Spleen (tissue), 11 donors: Measurements from ENCODE around the gene SORCS1. TPM values are rescaled to one million over a fixed set of nuclear protein-coding genes. Genes with fewer than 3 reads are reported as not detected.

Experiments used
- DNase-seq: peaks from one replicate; pipeline ENCODE4 v3.0.0-alpha.2; 2020
- H3K27ac ChIP-seq, 8 donors: fragments of 200-600 bp; sonication (generic) in 7 of 8; 1 replicate in 4 of 8; 2 replicates in 4 of 8; pipeline versions ENCODE4 v1.5.0 to v1.8.0; 2016 to 2021; ENCODE audit warnings: inconsistent platforms in 4 of 8, mild to moderate bottlenecking in 4 of 8, moderate library complexity in 1 of 8
- H3K27me3 ChIP-seq, 7 donors: fragments of 200-600 bp; sonication (generic) in 6 of 7; replicated peaks in 1 of 7; 1 replicate in 4 of 7; 2 replicates in 3 of 7; pipeline versions ENCODE4 v1.5.0 to v1.8.0; 2016 to 2021; ENCODE audit warnings: inconsistent platforms in 3 of 7, mild to moderate bottlenecking in 1 of 7
- H3K36me3 ChIP-seq, 6 donors: fragments of 200-600 bp; sonication (generic) in 5 of 6; 1 replicate in 4 of 6; 2 replicates in 2 of 6; pipeline versions ENCODE4 v1.5.0 to v1.8.0; 2016 to 2021; ENCODE audit warnings: inconsistent platforms in 2 of 6
- H3K4me1 ChIP-seq, 6 donors: fragments of 200-600 bp; sonication (generic) in 5 of 6; 1 replicate in 3 of 6; 2 replicates in 3 of 6; pipeline versions ENCODE4 v1.5.0 to v1.8.0; 2016 to 2021; ENCODE audit warnings: inconsistent platforms in 3 of 6
- H3K4me3 ChIP-seq, 8 donors: fragments of 200-600 bp; sonication (generic) in 7 of 8; 1 replicate in 4 of 8; 2 replicates in 4 of 8; pipeline versions ENCODE4 v1.5.0 to v1.8.0; 2016 to 2021; ENCODE audit warnings: inconsistent platforms in 4 of 8, mild to moderate bottlenecking in 4 of 8, moderate library complexity in 2 of 8
- H3K9me3 ChIP-seq, 8 donors: fragments of 200-600 bp; sonication (generic) in 7 of 8; 1 replicate in 4 of 8; 2 replicates in 4 of 8; pipeline versions ENCODE4 v1.5.0 to v1.8.0; 2016 to 2021; ENCODE audit warnings: inconsistent platforms in 4 of 8
- POLR2A ChIP-seq, 3 donors: fragments of 450-650 bp; IDR thresholded peaks; one replicate each; pipeline ENCODE4 v1.5.1; 2017; ENCODE audit warnings: antibody characterized with exemption in 3 of 3, mild to moderate bottlenecking in 1 of 3
- POLR2AphosphoS5 ChIP-seq, 3 donors: sonication (generic); formaldehyde crosslinking; IDR thresholded peaks; one replicate each; pipeline ENCODE4 v1.5.1; 2017; ENCODE audit warnings: antibody characterized with exemption in 3 of 3
- WGBS, 5 donors: extraction: QIAGEN DNeasy Blood & Tissue Kit in 3 of 5; methylation state at CpG; one replicate each; pipeline versions ENCODE4 v1.1.5 to v1.1.7; 2013 to 2018; 5-methylcytosine and 5-hydroxymethylcytosine counted together
- intact Hi-C: fragments of 100-400 bp; cut with DNase I; formaldehyde crosslinking; loops from one replicate; pipeline ENCODE4 v1.15.0; 2023; ENCODE audit warnings: low total_unique reads
- polyA plus RNA-seq, 3 donors: library from polyadenylated mRNA; stranded (reverse); fragments of 200-250 nt; gene quantifications; one replicate each; pipeline ENCODE4 v1.2.1, GENCODE V29; 2013
- total RNA-seq, 7 donors: library from RNA; depleted of rRNA in 3 of 7; stranded (reverse); fragments of >200 nt in 3 of 7; fragmentation: NEBNext Ultra II Directional in 4 of 7; extraction: Animal tissue kit (Norgen Biotek cat#: 25700) in 4 of 7; gene quantifications; one replicate each; pipeline versions ENCODE4 v1.1.0 to v1.2.1, GENCODE V29; 2016 to 2021
- TF ChIP-seq, protein P1 (sequence below), 11 experiments: fragments of 200-600 bp in 7 of 11; fragments of 450-650 bp in 4 of 11; sonication (generic) in 4 of 11; IDR thresholded peaks in 8 of 11; conservative IDR thresholded peaks in 3 of 11; 1 replicate in 7 of 11; 2 replicates in 4 of 11; pipeline versions ENCODE4 v1.4.0 to v1.8.0; 2016 to 2021; ENCODE audit warnings: antibody characterized with exemption in 11 of 11, inconsistent platforms in 4 of 11, mild to moderate bottlenecking in 1 of 11
- donor health status: healthy with polysubstance abuse.
- donor health status: DM: no; HTN: no; CAD: no; lungs with moderate emphysema.
- donor health status: DM: no; HTN: no; CAD: no.
- donor health status: Bipolar disorder and iron deficiency.
- donor health status: healthy.
- donor health status: DM: no; HTN: no; CAD: no.
- donor health status: DM: yes; HTN: yes; CAD: no.

The SORCS1 gene
- total and polyA plus RNA-seq, 10 donors = 0.67 to 2.7 (median 1.6) TPM

DNA sequence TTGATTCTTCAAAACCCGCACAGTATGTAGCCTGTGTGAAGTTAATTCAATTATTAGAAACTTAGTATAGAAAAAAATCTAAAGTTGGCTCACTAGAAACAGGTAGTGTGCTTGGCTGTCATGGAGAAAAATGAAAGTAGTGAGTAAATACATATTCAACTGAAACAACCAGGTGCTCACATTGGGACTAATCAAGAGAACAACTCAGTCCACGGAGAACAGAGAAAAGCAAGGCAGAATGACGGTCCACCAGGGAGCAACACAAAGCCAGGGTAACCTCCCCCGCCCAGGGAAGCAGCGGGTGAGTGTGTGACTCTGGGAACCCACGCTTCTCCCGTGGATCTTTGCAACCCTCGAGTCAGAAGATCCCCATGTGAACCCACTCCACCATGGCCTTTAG, 300.5 kb downstream of the SORCS1 start:
- H3K9me3 ChIP-seq = peaks cover 0 to 8% (median 0%) of the 10 kb centered on the region in 8 donors
- no peaks in the 10 kb centered on the region for H3K36me3 ChIP-seq
- intact Hi-C loops = no loop called here
- 81 to 94% (median 86%) methylated on average over 8 of the region's 8 CpGs for WGBS, 5 donors
- DNase-seq = no peak
- H3K27me3 ChIP-seq = peaks cover 0 to 4% (median 0%) of the 10 kb centered on the region in 7 donors
- TF ChIP-seq, protein P1, sequence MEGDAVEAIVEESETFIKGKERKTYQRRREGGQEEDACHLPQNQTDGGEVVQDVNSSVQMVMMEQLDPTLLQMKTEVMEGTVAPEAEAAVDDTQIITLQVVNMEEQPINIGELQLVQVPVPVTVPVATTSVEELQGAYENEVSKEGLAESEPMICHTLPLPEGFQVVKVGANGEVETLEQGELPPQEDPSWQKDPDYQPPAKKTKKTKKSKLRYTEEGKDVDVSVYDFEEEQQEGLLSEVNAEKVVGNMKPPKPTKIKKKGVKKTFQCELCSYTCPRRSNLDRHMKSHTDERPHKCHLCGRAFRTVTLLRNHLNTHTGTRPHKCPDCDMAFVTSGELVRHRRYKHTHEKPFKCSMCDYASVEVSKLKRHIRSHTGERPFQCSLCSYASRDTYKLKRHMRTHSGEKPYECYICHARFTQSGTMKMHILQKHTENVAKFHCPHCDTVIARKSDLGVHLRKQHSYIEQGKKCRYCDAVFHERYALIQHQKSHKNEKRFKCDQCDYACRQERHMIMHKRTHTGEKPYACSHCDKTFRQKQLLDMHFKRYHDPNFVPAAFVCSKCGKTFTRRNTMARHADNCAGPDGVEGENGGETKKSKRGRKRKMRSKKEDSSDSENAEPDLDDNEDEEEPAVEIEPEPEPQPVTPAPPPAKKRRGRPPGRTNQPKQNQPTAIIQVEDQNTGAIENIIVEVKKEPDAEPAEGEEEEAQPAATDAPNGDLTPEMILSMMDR (IDR thresholded peaks at IDR 0.05 in 8 of 11, conservative IDR thresholded peaks at IDR 0.05 in 3 of 11) = no peak
- TF ChIP-seq POLR2A (IDR thresholded peaks at IDR 0.05) = no peak
- TF ChIP-seq POLR2AphosphoS5 (IDR thresholded peaks at IDR 0.05) = no peak
- H3K27ac ChIP-seq = no peak overlapping the region
- H3K4me3 ChIP-seq = no peak overlapping the region
- no peaks in the 10 kb centered on the region for H3K4me1 ChIP-seq

DNA sequence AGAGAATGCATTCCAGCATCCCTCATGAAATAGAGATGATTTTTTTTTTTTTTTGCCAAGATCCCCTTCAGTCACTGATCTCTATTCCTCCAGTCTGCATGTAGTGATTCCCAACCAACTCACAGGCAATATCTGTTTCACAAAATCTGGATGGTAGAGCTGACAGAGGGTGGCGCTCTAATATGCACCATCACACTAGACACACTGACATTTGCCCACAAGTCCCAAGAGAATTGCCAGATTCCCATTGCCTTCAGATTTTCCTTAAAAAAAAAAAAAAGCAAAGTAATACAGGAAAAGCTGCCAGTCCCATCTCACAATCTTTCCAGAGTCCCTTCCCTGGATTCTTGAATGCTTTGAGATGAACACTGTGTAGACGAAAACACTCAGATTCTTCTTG, 301.0 kb downstream of the SORCS1 start:
- DNase-seq = no peak
- intact Hi-C loops = no loop called here
- WGBS, 5 donors = 74 to 85% (median 76%) methylated on average over 2 of the region's 2 CpGs
- no peak overlapping the region for H3K4me3 ChIP-seq
- H3K4me1 ChIP-seq = no peaks in the 10 kb centered on the region
- peaks cover 0 to 7% (median 0%) of the 10 kb centered on the region in 7 donors for H3K27me3 ChIP-seq
- TF ChIP-seq POLR2AphosphoS5 (IDR thresholded peaks at IDR 0.05) = no peak
- TF ChIP-seq, protein P1 (IDR thresholded peaks at IDR 0.05 in 8 of 11, conservative IDR thresholded peaks at IDR 0.05 in 3 of 11) = no peak
- TF ChIP-seq POLR2A (IDR thresholded peaks at IDR 0.05) = no peak
- peaks cover 0 to 8% (median 0%) of the 10 kb centered on the region in 8 donors for H3K9me3 ChIP-seq
- H3K27ac ChIP-seq = no peak overlapping the region
- H3K36me3 ChIP-seq = no peaks in the 10 kb centered on the region

DNA sequence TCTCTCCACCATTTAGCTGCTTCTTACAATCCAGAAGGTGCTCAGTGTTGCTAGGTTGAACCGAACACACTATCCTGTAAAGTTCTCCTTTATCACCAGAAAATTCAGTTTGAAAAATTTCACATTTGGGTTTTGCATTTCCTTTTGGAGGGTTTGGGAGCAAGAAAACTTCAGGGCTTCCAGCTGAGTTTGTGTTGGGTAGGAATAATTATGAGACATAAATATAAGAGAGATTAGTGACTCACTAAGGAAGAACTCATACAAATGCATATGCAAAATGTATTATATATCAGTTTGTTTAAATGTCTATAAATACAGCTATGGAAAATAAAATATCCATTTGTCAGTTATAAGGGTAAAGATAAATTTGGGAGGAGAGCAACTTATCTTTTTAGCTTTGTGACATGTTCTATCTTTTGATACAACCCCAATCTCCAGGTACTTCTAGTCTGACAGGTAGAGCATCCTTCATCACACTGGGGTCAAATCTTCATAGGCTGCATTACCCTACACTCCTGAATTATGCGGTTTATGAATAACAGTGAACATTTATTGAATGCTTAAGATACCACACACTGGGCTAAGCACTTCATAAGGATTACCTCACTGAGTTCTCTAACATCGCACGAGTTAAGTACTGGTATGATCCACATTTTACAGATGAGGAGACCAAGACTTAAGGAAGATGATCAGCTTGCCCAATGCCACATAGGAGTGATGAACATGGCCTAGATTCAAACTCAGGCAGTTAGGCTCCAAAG, 304.4 kb downstream of the SORCS1 start:
- Histone ChIP-seq H3K4me1 (no peaks in the 10 kb centered on the region), H3K4me3 (no peak overlapping the region), H3K9me3 (peaks cover 0 to 14% (median 6%) of the 10 kb centered on the region in 8 donors), H3K27ac (no peak overlapping the region), H3K27me3 (peaks cover 0 to 14% (median 0%) of the 10 kb centered on the region in 7 donors), H3K36me3 (no peaks in the 10 kb centered on the region)
- DNase-seq = no peak
- intact Hi-C loops = no loop called here
- TF ChIP-seq, protein P1 (IDR thresholded peaks at IDR 0.05 in 8 of 11, conservative IDR thresholded peaks at IDR 0.05 in 3 of 11) = no peak
- no peak for TF ChIP-seq POLR2A (IDR thresholded peaks at IDR 0.05)
- no peak for TF ChIP-seq POLR2AphosphoS5 (IDR thresholded peaks at IDR 0.05)
- WGBS, 5 donors = 89 to 96% (median 93%) methylated on average over 4 of the region's 4 CpGs

DNA sequence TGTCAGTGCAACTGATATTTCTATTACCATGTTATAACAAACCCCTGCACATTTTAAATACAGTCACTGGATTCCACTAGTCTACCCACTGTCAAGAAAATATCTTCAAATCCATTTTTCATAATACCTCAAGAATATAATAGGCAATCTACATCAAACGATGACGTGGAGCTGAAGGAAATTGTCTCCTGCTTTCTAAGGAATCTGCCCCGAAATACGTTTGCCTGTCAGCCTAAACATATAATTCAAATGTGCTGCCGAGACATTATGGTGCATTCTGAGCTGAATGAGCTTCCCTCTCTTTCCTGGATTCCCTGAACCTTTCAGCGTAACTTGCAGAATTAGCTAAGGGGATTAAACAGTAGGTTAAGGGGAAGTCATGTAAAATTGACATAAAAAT, 306.8 kb downstream of the SORCS1 start:
- H3K36me3 ChIP-seq = no peaks in the 10 kb centered on the region
- DNase-seq = no peak
- no peak overlapping the region for H3K4me3 ChIP-seq
- H3K4me1 ChIP-seq = no peaks in the 10 kb centered on the region
- WGBS, 5 donors = 72 to 88% (median 83%) methylated on average over 6 of the region's 6 CpGs
- peaks cover 0 to 19% (median 10%) of the 10 kb centered on the region in 8 donors for H3K9me3 ChIP-seq
- intact Hi-C loops = no loop called here
- H3K27me3 ChIP-seq = peaks cover 0 to 14% (median 0%) of the 10 kb centered on the region in 7 donors
- no peak overlapping the region for H3K27ac ChIP-seq
- no peak for TF ChIP-seq POLR2AphosphoS5 (IDR thresholded peaks at IDR 0.05)
- TF ChIP-seq, protein P1 (IDR thresholded peaks at IDR 0.05 in 8 of 11, conservative IDR thresholded peaks at IDR 0.05 in 3 of 11) = no peak
- no peak for TF ChIP-seq POLR2A (IDR thresholded peaks at IDR 0.05)
